Neural progenitor cell (in vitro differentiated cells): Measurements from ENCODE around the gene GABBR2. TPM values are rescaled to one million over a fixed set of nuclear protein-coding genes. Genes with fewer than 3 reads are reported as not detected.
A peak's percentile ranks its signal among the peaks of the same experiment; 100 is the strongest.

Source experiments
- DNase-seq: peaks from one replicate; pipeline ENCODE4 v3.0.0-alpha.2; 2016; ENCODE audit warnings: low spot score
- H2AFZ ChIP-seq: fragments of 200-600 bp; sonication (generic); replicated peaks from 2 replicates; pipeline ENCODE4 v1.6.1; 2016; ENCODE audit warnings: antibody characterized with exemption
- H3F3A ChIP-seq: fragments of 200-600 bp; sonication (generic); 2 replicates; pipeline ENCODE4 v1.6.1; 2016; ENCODE audit warnings: antibody characterized with exemption, low read depth
- H3K27ac ChIP-seq: fragments of 200-600 bp; sonication (generic); 2 replicates; pipeline ENCODE4 v1.5.1; 2016; ENCODE audit warnings: mild to moderate bottlenecking
- H3K27me3 ChIP-seq: fragments of 200-600 bp; sonication (generic); 2 replicates; pipeline ENCODE4 v1.6.1; 2016; ENCODE audit warnings: mild to moderate bottlenecking, moderate library complexity
- H3K36me3 ChIP-seq: fragments of 200-600 bp; sonication (generic); 2 replicates; pipeline ENCODE4 v1.5.1; 2016
- H3K4me1 ChIP-seq: fragments of 200-600 bp; sonication (generic); 2 replicates; pipeline ENCODE4 v1.6.1; 2016; ENCODE audit warnings: mixed run types
- H3K4me2 ChIP-seq: fragments of 200-600 bp; sonication (generic); 2 replicates; pipeline ENCODE4 v1.6.1; 2016
- H3K4me3 ChIP-seq: fragments of 200-600 bp; sonication (generic); 2 replicates; pipeline ENCODE4 v1.5.1; 2016
- H3K79me2 ChIP-seq: fragments of 200-600 bp; sonication (generic); 2 replicates; pipeline ENCODE4 v1.6.1; 2016; ENCODE audit warnings: low read depth
- H3K9ac ChIP-seq: fragments of 200-600 bp; sonication (generic); 2 replicates; pipeline ENCODE4 v1.6.1; 2016
- H3K9me3 ChIP-seq: fragments of 200-600 bp; sonication (generic); 2 replicates; pipeline ENCODE4 v1.5.1; 2016; ENCODE audit warnings: low read depth
- H4K20me1 ChIP-seq: fragments of 200-600 bp; sonication (generic); 2 replicates; pipeline ENCODE4 v1.6.1; 2016; ENCODE audit warnings: low read depth
- H3K27ac Mint-ChIP-seq: 3 replicates; pipeline ENCODE4 v1.8.0; 2021; ENCODE audit warnings: mixed read lengths
- H3K27me3 Mint-ChIP-seq: 2 replicates; pipeline ENCODE4 v1.8.0; 2022; ENCODE audit warnings: low read depth, mild to moderate bottlenecking, inconsistent platforms, moderate library complexity, mixed read lengths; ENCODE audit not compliant: insufficient read depth
- H3K36me3 Mint-ChIP-seq: 3 replicates; pipeline ENCODE4 v1.8.0; 2021; ENCODE audit warnings: mixed read lengths
- H3K4me1 Mint-ChIP-seq: 3 replicates; pipeline ENCODE4 v1.8.0; 2021; ENCODE audit warnings: mixed read lengths
- H3K4me3 Mint-ChIP-seq: 3 replicates; pipeline ENCODE4 v1.8.0; 2021; ENCODE audit warnings: mild to moderate bottlenecking, moderate library complexity, mixed read lengths
- H3K9me3 Mint-ChIP-seq: 3 replicates; pipeline ENCODE4 v1.8.0; 2020; ENCODE audit warnings: mixed read lengths
- EZH2 ChIP-seq: fragments of 200-600 bp; sonication (generic); IDR thresholded peaks from 2 replicates; pipeline ENCODE4 v1.6.1; 2017; ENCODE audit warnings: antibody characterized with exemption, mild to moderate bottlenecking, moderate library complexity
- EZH2phosphoT487 ChIP-seq: fragments of 200-600 bp; sonication (generic); IDR thresholded peaks from 2 replicates; pipeline ENCODE4 v1.6.1; 2017; ENCODE audit warnings: antibody characterized with exemption
- total RNA-seq: library from RNA; depleted of rRNA; stranded (reverse); fragments of >200 nt; gene quantifications from 2 replicates; pipeline ENCODE4 v1.2.3, GENCODE V29; 2015; ENCODE audit warnings: low replicate concordance
- TF ChIP-seq, protein P1 (sequence below): fragments of 200-600 bp; sonication (generic); IDR thresholded peaks from 2 replicates; pipeline ENCODE4 v1.5.1; 2017; ENCODE audit warnings: antibody characterized with exemption, mild to moderate bottlenecking

Gene GABBR2
- 0.03 TPM in 1 of 2 replicates, not detected in the other for total RNA-seq

DNA sequence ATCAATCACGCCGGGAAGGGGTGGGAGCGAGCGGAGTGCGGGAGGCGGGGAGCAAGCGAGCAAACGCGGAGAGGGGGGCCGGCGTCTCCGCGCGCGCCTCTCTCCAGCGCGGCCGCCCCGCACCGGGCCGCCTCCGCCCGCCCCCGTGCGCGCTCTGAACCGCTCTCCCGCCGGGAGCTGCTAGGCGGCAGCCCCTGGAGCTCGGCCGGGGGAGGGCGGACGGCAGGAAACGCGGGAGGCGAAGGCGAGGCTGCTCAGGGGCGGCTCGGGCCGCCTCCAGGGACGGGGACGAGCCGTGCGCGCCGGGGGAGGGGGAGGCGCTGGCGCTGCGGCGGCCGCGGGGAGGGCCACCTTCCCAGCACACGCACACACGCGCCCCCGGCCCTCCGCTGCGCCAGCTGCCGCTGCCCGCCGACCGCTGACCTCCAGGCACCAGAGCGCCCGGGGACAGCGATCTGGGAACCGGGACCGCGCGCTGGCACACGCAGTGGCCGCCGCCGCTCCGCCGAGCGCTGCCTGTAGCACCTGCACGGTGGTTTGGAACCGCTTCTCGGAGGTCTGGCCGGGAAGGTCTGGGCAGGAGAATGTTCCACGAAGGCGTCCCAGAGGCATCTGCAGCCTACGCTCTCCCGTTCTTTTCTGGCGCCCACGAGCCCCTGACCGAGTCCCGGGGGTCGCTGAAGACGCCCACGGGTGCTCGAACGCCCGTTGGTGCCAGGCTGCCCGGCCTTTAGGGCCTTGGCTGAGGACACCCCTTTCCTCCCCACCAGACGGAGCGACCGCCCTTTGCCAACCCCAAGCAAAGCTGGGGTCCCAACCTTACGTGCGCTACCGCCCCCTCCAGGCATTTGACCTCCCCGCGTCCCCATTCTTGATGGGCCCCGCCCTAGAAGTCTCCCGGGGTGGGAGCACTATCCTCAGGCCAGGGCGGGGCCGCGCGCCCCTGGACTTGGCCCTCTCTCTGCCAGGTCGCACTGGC, at the start of gene GABBR2:
Gene GABBR2, minus strand, starts transcription at position 3 of the 979 bp plus-strand sequence. CDS start 198 bp downstream, outside the sequence.
- no peak within 1 kb of the TSS for H3K9ac ChIP-seq
- no peaks in the 10 kb centered on the region for H3K79me2 ChIP-seq
- peaks cover 93% of the 10 kb centered on the region for H3K27me3 ChIP-seq
- no peak within 1 kb of the TSS for H3K27ac ChIP-seq
- Mint-ChIP-seq H3K27ac (no peak within 1 kb of the TSS), H3K27me3 (peaks cover 62% of the 10 kb centered on the region), H3K9me3 (no peaks in the 10 kb centered on the region), H3K4me3 (peak within 1 kb of the TSS; percentile 82), H3K36me3 (no peaks in the 10 kb centered on the region), H3K4me1 (peaks cover 9% of the 10 kb centered on the region)
- peaks cover 9% of the 10 kb centered on the region for H3K4me1 ChIP-seq
- peak within 1 kb of the TSS; percentile 91 for H3K4me2 ChIP-seq
- H4K20me1 ChIP-seq: peaks cover 38% of the 10 kb centered on the region
- TF ChIP-seq EZH2 (peak; percentile 80), EZH2phosphoT487 (peak; percentile 80)
- TF ChIP-seq, protein P1, sequence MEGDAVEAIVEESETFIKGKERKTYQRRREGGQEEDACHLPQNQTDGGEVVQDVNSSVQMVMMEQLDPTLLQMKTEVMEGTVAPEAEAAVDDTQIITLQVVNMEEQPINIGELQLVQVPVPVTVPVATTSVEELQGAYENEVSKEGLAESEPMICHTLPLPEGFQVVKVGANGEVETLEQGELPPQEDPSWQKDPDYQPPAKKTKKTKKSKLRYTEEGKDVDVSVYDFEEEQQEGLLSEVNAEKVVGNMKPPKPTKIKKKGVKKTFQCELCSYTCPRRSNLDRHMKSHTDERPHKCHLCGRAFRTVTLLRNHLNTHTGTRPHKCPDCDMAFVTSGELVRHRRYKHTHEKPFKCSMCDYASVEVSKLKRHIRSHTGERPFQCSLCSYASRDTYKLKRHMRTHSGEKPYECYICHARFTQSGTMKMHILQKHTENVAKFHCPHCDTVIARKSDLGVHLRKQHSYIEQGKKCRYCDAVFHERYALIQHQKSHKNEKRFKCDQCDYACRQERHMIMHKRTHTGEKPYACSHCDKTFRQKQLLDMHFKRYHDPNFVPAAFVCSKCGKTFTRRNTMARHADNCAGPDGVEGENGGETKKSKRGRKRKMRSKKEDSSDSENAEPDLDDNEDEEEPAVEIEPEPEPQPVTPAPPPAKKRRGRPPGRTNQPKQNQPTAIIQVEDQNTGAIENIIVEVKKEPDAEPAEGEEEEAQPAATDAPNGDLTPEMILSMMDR: peak; percentile 39
- H3K4me3 ChIP-seq: peak within 1 kb of the TSS; percentile 59
- no peaks in the 10 kb centered on the region for H3K36me3 ChIP-seq
- peak; percentile 74 for DNase-seq
- peak within 1 kb of the TSS; percentile 75 for H2AFZ ChIP-seq
- H3F3A ChIP-seq: peaks cover 5% of the 10 kb centered on the region
- no peaks in the 10 kb centered on the region for H3K9me3 ChIP-seq

DNA sequence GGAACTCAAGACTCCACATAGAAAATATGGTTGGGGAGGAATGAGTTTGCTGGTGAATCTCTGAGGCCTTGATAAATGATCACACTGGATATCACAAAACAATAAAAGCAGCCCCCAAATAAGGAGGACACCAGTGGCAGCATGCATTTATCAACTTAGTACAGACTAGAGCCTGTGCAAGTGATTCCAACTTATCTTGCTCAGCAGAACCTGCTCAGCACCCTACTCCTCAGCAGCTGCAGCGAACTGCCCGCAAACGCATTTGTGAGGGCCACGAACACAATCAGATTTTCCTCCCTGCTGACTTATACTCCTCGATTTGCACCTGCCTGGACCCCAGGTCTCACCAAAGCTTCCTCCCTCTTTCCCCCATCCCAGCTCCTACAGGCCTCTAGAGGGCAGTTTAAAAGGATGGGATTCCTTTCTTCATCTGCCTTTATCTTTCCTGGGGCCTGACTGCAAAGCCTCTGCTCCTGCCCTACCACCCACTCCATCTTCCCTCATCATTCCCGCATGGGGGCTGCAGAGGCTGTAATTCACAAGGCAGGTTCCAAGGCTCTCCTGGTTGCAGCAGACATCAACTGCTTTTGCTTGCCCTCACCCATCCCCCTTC, 46.4 kb upstream of the GABBR2 start:
- Mint-ChIP-seq H3K36me3 (peaks cover 43% of the 10 kb centered on the region), H3K4me3 (no peak overlapping the region), H3K27me3 (no peaks in the 10 kb centered on the region), H3K27ac (no peak overlapping the region), H3K9me3 (peaks cover 11% of the 10 kb centered on the region), H3K4me1 (no peaks in the 10 kb centered on the region)
- Histone ChIP-seq H3F3A (no peaks in the 10 kb centered on the region), H3K36me3 (no peaks in the 10 kb centered on the region), H3K27me3 (no peaks in the 10 kb centered on the region), H2AFZ (no peak overlapping the region), H4K20me1 (no peaks in the 10 kb centered on the region), H3K9ac (no peak overlapping the region), H3K4me3 (no peak overlapping the region), H3K27ac (no peak overlapping the region), H3K4me1 (no peaks in the 10 kb centered on the region), H3K4me2 (no peak overlapping the region), H3K79me2 (no peaks in the 10 kb centered on the region), H3K9me3 (peaks cover 4% of the 10 kb centered on the region)
- no peak for TF ChIP-seq EZH2phosphoT487
- TF ChIP-seq, protein P1: peak; percentile 29
- no peak for DNase-seq

DNA sequence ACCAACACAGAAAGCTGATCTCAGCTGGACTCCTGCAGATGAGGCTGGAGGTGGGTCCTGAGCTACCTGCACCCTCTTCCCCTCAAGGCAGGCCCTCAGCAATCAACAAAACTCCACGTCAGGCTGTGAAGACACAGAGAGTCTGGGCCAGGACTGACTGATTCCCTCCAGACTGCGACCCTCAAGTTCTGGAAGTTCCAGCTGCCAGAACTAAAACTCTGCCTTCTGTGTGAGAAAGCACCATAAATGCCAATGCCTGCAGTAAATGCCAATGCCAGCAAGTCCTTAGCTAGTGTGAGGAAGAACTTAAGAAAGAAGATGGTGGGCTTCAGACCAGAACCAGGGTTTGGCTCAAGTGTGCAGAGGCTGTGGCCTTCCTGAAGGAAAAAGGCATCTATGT, 42.5 kb upstream of the GABBR2 start:
- Mint-ChIP-seq H3K27ac (no peak overlapping the region), H3K4me3 (no peak overlapping the region), H3K36me3 (peaks cover 34% of the 10 kb centered on the region), H3K9me3 (no peaks in the 10 kb centered on the region), H3K4me1 (no peaks in the 10 kb centered on the region), H3K27me3 (no peaks in the 10 kb centered on the region)
- Histone ChIP-seq H3K4me1 (no peaks in the 10 kb centered on the region), H3K4me2 (no peak overlapping the region), H3K36me3 (no peaks in the 10 kb centered on the region), H2AFZ (no peak overlapping the region), H3F3A (no peaks in the 10 kb centered on the region), H4K20me1 (peaks cover 3% of the 10 kb centered on the region), H3K4me3 (no peak overlapping the region), H3K27ac (no peak overlapping the region), H3K27me3 (no peaks in the 10 kb centered on the region), H3K9me3 (no peaks in the 10 kb centered on the region), H3K79me2 (no peaks in the 10 kb centered on the region), H3K9ac (no peak overlapping the region)
- no peak for DNase-seq
- TF ChIP-seq EZH2 (no peak), EZH2phosphoT487 (no peak)
- TF ChIP-seq, protein P1: no peak
